A673 (cell line): ENCODE data around the gene KRTAP5-3.

Experiments used
- EZH2 ChIP-seq: fragments of 200-600 bp; sonication (generic); IDR thresholded peaks from 2 replicates; pipeline ENCODE4 v1.6.1; 2017; ENCODE audit warnings: borderline replicate concordance, low read depth, mild to moderate bottlenecking, mixed read lengths, antibody characterized with exemption, low read length; ENCODE audit not compliant: poor library complexity, severe bottlenecking
- TF ChIP-seq, protein P1 (sequence below): fragments of 300-800, 200-600 bp; sonication (generic); conservative IDR thresholded peaks from 2 replicates; pipeline ENCODE4 v1.5.1; 2017; ENCODE audit warnings: low read depth, mild to moderate bottlenecking, antibody characterized with exemption, low read length, moderate library complexity, mixed read lengths

DNA sequence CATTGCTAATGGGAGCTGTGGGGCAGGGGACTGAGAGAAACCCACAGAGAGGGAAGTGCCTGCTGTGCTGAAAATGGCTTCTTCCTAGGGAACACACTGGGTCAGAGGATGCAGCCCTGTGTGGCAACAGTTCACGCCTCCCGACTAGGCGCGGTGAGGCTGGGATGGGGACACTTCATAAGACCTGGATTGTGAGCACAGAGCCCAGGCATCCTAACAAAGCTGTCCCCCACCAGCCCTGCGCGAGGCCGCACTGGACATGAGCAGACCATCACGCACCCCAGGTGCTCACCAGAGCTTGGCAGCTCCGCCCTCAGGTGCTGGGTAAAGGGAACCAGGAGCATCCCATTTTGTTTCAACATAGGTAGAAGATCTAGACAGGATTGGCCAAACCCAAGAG lies 15.5 kb upstream of the KRTAP5-3 start:
- TF ChIP-seq, protein P1, sequence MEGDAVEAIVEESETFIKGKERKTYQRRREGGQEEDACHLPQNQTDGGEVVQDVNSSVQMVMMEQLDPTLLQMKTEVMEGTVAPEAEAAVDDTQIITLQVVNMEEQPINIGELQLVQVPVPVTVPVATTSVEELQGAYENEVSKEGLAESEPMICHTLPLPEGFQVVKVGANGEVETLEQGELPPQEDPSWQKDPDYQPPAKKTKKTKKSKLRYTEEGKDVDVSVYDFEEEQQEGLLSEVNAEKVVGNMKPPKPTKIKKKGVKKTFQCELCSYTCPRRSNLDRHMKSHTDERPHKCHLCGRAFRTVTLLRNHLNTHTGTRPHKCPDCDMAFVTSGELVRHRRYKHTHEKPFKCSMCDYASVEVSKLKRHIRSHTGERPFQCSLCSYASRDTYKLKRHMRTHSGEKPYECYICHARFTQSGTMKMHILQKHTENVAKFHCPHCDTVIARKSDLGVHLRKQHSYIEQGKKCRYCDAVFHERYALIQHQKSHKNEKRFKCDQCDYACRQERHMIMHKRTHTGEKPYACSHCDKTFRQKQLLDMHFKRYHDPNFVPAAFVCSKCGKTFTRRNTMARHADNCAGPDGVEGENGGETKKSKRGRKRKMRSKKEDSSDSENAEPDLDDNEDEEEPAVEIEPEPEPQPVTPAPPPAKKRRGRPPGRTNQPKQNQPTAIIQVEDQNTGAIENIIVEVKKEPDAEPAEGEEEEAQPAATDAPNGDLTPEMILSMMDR = no peak
- TF ChIP-seq EZH2 = no peak
